Omental fat pad (tissue), 4 donors: ENCODE data around the gene ACOT8. TPM values are rescaled to one million over a fixed set of nuclear protein-coding genes. Genes with fewer than 3 reads are reported as not detected.
"Not testable (repeated sequence)": the region's sequence is repeated elsewhere in the genome, so short reads cannot be mapped to it uniquely, and the experiment has no call there.

Source experiments
- ATAC-seq: fragments of 150-250 bp; one replicate; pipeline ENCODE4 v1.9.1; 2016; ENCODE audit warnings: mild to moderate bottlenecking, moderate library complexity; ENCODE audit not compliant: low FRiP score
- DNase-seq: peaks from one replicate; pipeline ENCODE4 v3.0.0-alpha.2; 2019; ENCODE audit warnings: low spot score
- CTCF ChIP-seq, 3 donors: fragments of 450-650 bp; IDR thresholded peaks; one replicate each; pipeline ENCODE4 v1.5.1; 2016 to 2017; ENCODE audit warnings: antibody characterized with exemption in 3 of 3, mild to moderate bottlenecking in 3 of 3, moderate library complexity in 2 of 3
- total RNA-seq, 4 donors: library from RNA; depleted of rRNA; stranded (reverse); fragments of >200 nt; gene quantifications; one replicate each; pipeline ENCODE4 v1.1.0, GENCODE V29; 2016

Gene ACOT8
- total RNA-seq, 4 donors from 2014 or later = 16.1 to 35.0 (median 30.8) TPM

DNA sequence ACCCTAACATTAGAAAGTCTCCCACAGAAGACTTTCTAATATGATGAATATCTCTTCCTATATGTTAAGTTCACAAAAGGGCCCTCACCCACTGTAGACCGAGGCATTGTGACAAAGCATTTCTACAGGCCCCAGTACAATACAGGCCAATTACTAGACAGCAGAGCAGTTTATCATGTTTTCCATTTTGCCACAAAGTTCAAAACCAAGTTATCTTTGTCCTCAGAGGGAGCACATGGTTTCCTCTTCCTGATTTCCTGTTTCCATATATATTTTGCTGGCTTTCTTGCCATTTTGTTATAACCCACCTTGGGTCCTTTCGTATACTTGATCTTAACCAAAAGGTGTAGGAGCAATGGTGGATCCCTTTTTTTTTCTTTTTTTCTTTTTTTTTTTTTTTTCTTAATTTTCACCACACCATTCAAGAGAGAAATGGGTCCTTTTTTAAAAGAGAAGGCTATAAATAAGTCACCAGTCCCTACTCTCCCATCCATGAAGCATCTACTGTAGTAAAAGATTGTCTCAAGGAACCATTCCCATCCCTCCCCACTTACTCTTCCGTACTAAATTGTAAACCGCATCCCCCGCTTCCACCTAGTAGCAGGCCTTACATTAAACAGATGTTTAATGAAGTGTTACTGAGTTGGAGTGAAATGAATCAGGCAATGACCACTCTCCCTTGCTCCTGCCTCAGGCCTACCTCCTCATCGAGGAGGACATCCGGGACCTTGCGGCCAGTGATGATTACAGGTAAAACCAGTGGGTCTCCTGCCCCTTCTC, 46.8 kb downstream of the ACOT8 start:
- TF ChIP-seq CTCF (IDR thresholded peaks at IDR 0.05) = no peak
- DNase-seq (no peak), ATAC-seq (no peak)

DNA sequence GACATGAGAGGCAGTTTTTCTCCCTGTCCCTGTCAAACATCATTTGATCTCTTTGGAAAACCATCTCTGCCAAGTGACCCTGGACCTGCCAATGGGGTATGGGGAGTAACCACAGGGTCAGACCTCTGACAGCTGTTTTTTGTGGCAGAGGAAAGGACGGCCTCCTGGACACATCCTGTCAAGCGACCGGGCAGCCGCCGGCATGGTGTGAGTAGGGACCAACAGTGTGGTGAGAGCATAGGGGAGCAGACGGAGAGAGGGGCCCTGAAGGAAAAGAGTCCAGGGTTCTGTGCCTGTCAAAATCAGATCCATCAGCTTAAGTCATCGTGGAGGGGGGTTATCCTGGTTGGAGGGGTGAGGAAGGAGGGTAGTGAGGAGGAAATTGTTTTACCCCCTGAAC, 55.3 kb downstream of the ACOT8 start:
- no peak for TF ChIP-seq CTCF (IDR thresholded peaks at IDR 0.05)
- ATAC-seq (peak; percentile 28), DNase-seq (no peak)

DNA sequence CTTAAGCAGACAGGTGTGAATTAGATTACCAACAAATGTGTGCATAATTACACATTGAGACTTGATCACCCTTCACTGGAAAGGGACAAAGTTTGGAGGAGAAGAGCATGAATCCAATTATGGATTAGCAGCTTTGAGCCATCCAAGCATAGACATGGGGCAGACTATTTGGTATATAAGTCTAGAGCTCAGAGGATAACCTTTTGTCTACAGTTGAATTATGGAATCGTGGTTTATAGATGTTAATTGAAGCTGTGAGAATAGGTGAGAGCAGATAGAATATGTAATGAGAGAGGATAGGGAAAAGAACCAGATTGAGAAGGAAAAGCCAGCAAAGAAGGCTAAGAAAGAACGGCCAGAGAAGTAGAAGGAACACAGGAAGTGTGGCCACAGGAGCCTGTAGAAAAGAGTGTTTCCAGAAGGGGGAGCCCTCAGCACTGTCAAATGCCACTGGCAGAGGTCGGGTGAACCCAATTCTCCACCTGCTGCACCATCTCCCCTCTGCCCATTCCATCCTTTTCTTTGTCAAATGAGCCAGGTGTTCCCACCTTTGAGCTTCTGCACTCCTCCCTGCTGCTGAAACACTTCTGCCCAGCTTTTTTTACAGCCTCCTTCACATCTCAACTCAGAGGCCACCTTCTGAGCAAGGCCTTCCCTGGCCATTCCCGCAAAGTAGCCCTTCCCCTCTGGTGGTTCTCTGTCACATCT, 58.1 kb downstream of the ACOT8 start:
- DNase-seq (no peak), ATAC-seq (no peak)
- TF ChIP-seq CTCF (IDR thresholded peaks at IDR 0.05) = no peak

GRCh38 chr20:45797955-45798354, 59.2 kb downstream of the ACOT8 start:
- not testable (repeated sequence) for ATAC-seq

GRCh38 chr20:45797510-45797909, 59.7 kb downstream of the ACOT8 start:
- not testable (repeated sequence) for ATAC-seq, DNase-seq

More at GRCh38 chr20:45797955-45798354, 59.2 kb downstream of the ACOT8 start:
- DNase-seq = not testable (repeated sequence)

DNA sequence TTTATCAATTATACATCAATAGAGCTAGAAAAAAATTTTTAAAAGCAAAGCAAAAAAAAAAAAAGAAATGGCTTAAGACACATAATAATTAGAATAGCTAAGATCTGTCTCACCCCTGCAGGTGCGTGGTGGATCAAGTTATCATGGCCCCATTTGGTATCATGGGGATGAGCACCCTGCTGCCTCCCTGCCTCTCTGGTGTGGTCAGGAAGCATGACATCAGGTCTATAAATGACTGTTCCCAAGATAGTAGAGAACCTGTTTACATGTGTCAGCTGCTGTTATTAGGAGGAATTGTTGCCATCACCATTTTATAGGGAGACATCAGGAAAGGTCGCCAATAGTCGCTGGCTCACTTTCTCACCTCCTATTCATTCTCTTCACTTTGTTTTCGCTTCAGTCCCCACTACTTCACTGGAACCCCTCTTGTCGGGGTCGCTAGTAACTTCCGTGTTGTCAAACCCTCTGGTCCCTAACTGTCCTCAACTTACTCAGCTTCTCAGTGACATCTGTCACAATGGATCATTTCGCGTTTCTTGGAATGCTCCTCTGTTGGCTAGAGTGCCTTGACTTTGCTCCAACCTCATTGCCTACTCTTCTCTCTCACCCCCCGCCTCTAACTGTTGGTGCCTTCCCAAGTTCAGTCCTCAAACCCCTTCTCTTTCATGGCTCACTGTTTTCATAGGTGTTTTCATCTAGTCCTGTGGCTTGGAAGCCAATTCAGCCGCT, 60.7 kb downstream of the ACOT8 start:
- no peak for ATAC-seq
- no peak for TF ChIP-seq CTCF (IDR thresholded peaks at IDR 0.05)
- DNase-seq = no peak

GRCh38 chr20:45792317-45793118, 64.7 kb downstream of the ACOT8 start:
- peak; percentile 39 for ATAC-seq
- no peak for DNase-seq
- TF ChIP-seq CTCF (IDR thresholded peaks at IDR 0.05) = no peak

Other genes starting within 250 kb of the ACOT8 start
- not detected for gene WFDC10A, start 227.7 kb downstream of the ACOT8 start, total RNA-seq
- gene WFDC9, start 226.1 kb downstream of the ACOT8 start, total RNA-seq = not detected
- gene WFDC11, start 187.2 kb downstream of the ACOT8 start, total RNA-seq = not detected
- not detected for gene WFDC13, start 155.4 kb downstream of the ACOT8 start, total RNA-seq
- gene WFDC10B, start 152.4 kb downstream of the ACOT8 start, total RNA-seq = under 1 TPM in 1 of 4 donors, not detected in 3; 0.93 TPM
- gene SPINT4, start 135.0 kb downstream of the ACOT8 start, total RNA-seq = not detected
- 1 to 10 TPM in 1 of 4 donors, not detected in 3; 1.6 TPM for gene WFDC3, start 65.5 kb downstream of the ACOT8 start, total RNA-seq
- 10 to 100 TPM; 12.7 to 38.6 (median 18.1) TPM for gene DNTTIP1, start 65.4 kb downstream of the ACOT8 start, total RNA-seq
- 10 to 100 TPM in 1 of 4 donors, 1 to 10 TPM in 1, not detected in 2; 1.4 to 10.1 TPM for gene UBE2C, start 44.7 kb downstream of the ACOT8 start, total RNA-seq
- 1 to 10 TPM in 3 of 4 donors, not detected in 1; 1.2 to 2.2 (median 1.5) TPM for gene TNNC2, start 30.1 kb downstream of the ACOT8 start, total RNA-seq
- 100 to 1,000 TPM in 1 of 4 donors, 10 to 100 TPM in 3; 42.6 to 147 (median 66.8) TPM for gene SNX21, start 23.6 kb downstream of the ACOT8 start, total RNA-seq
- 1 to 10 TPM; 2.3 to 5.0 (median 3.1) TPM for gene ZSWIM3, start 222 bp upstream of the ACOT8 start, total RNA-seq
- 1 to 10 TPM; 5.5 to 9.9 (median 7.0) TPM for gene ZSWIM1, start 23.8 kb upstream of the ACOT8 start, total RNA-seq
- gene SPATA25, start 30.2 kb upstream of the ACOT8 start, total RNA-seq = 10 to 100 TPM in 1 of 4 donors, 1 to 10 TPM in 3; 1.8 to 27.0 (median 3.6) TPM
- 10 to 100 TPM in 3 of 4 donors, 1 to 10 TPM in 1; 8.5 to 32.0 (median 11.6) TPM for gene NEURL2, start 33.8 kb upstream of the ACOT8 start, total RNA-seq
- 100 to 1,000 TPM in 1 of 4 donors, 10 to 100 TPM in 3; 79.2 to 148 (median 85.9) TPM for gene CTSA, start 33.9 kb upstream of the ACOT8 start, total RNA-seq
- gene PLTP, start 54.8 kb upstream of the ACOT8 start, total RNA-seq = 1,000 to 10,000 TPM in 1 of 4 donors, 100 to 1,000 TPM in 3; 215 to 1,101 (median 301) TPM
- gene PCIF1, start 77.3 kb upstream of the ACOT8 start, total RNA-seq = 10 to 100 TPM; 18.8 to 36.9 (median 25.8) TPM
- 10 to 100 TPM; 14.5 to 29.1 (median 19.7) TPM for gene ZNF335, start 114.8 kb upstream of the ACOT8 start, total RNA-seq
- gene MMP9, start 151.5 kb upstream of the ACOT8 start, total RNA-seq = 10 to 100 TPM in 2 of 4 donors, 1 to 10 TPM in 1, under 1 TPM in 1; 0.84 to 90.4 (median 13.7) TPM
- gene SLC12A5, start 171.8 kb upstream of the ACOT8 start, total RNA-seq = under 1 TPM in 1 of 4 donors, not detected in 3; 0.19 TPM
- gene NCOA5, start 232.6 kb upstream of the ACOT8 start, total RNA-seq = 10 to 100 TPM; 19.3 to 41.1 (median 23.2) TPM